Activated CD4-positive, alpha-beta T cell treated with anti-CD3 and anti-CD28 coated beads for 4 hours (primary cell): ENCODE results near the gene EIF3I.
A peak's percentile ranks its signal among the peaks of the same experiment; 100 is the strongest.
"Not testable (repeated sequence)": the region's sequence is repeated elsewhere in the genome, so short reads cannot be mapped to it uniquely, and the experiment has no call there.

Experiments used
- DNase-seq, 2 donors: peaks; one replicate each; pipeline ENCODE4 v3.0.0-alpha.2; 2020

The EIF3I gene

DNA sequence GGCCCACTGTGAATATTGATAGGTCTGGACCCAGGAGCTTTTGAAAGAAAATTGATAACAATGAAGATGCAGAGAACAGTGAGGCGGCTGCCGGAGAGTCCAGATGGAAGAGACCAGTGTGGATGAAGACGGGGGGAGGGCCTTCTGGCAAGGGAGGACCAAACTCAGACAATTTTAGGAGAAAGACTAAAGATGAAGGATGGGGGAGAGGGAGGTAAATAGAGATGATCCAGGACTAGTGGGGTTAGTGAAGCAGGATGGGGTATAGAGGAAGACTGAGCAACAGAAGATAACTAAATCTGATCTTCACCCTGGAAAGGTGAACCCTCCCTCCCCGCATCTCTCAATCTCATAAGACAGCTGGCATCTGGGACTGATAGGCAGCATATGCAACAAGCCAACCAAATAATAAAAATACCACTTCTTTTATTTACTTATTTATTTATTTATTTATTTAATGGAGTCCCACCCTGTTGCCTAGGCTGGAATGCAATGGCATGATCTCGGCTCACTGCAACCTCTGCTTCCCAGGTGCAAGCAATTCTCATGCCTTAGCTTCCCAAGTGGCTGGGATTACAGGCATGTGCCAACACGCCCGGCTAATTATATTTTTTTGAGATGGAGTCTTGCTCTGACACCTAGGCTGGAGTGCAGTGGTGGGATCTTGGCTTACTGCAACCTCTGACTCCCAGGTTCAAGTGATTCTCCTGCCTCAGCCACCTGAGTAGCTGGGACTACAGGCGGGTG is 10.5 kb downstream of the EIF3I start:
- DNase-seq, result no peak

DNA sequence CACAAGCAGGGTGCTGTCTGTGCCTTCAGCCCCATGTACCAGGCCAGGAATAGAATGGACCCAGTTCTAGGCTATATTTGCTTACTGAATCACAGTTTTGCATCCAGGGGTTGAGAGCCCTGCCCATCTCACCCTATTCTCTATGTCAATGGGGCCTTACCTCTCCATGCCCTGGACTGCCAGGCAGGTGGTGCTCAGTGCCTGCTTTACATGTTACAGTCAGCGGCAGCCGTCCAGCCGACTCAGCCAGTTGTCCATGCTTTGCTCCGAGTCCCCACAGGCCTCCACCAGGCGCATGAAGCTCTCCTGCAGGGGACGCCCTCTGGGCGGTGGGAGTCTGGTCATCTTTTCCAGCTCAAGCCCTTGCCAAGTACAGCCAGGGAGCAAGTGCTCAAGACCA is 12.6 kb downstream of the EIF3I start:
- no peak for DNase-seq

DNA sequence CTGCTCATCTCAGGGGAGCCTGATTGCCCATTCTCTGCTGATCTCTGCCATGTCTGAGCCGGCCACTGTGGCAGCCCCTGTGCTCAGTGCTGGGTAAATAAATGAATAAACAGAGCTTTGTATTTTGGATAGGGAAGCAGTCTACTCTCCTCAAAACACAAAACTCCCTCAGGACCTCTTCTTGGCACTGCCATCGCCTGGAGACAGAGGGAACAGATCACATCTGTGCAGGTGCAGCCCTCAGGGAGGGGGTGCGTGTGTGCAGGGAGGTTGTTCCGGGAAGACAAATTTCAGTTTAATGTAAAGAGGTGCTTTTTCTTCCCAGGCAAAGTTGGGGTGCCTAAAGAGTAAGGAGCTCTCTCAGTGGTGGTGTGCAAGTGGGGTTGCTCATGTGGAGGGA is 17.1 kb downstream of the EIF3I start:
- DNase-seq, result no peak

DNA sequence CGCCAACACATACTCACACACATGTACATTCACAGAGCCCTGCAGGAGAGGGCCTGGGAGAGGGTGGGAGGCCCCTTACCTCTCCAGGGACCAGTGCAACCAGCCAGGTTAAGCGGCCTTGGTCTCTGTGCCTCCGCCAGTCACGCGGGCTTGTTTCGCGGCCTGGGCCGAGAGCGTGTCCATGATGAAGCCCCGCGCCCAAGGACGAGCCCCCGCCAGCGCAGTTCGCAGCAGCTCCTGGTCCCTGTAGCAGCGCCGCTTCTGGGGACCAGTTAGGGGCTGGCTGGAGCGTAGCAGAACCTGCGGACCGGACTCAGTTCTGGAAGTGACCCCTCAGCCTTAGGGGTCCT is 17.6 kb downstream of the EIF3I start:
- no peak for DNase-seq

DNA sequence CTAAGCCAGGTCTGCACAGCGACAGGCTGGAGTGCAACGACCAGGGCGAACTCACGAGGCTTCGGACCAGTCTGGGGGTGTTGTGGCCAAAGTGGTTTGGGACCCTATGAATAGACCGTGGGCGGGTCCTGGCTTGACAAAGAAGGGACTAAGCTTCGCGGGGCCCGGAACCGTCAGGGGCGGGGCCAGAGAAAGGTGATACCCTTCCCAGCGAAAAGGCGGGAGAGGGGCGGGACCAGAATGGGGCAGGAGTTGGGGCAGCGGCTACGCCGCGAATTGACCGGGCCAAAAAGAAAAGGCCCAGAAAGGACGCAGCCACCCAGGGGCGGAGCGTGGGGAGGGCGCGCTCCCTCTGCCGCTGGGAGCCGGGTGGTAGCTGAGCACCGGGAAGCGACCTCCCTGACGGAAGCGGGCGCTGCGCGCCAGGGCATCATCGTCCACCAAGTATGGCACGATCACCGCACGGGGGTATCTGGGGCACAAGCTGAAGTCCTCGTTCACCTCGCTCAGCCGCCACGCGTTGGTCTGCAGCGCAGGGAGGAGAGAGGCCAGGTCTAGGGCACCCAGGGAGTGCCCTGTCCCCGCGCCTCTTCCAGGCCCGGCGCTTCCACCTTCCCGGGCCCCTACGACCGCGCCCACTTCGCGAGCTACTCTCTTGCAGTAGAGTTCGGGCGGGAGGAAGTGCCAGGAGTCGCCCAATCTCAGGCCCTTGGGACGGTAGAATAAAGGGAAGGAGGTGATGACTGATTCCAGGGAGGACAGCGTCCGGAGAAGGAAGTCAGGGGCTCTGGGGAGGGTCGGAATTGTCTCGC is 18.1 kb downstream of the EIF3I start:
- peak; percentile 54 to 55 for DNase-seq

DNA sequence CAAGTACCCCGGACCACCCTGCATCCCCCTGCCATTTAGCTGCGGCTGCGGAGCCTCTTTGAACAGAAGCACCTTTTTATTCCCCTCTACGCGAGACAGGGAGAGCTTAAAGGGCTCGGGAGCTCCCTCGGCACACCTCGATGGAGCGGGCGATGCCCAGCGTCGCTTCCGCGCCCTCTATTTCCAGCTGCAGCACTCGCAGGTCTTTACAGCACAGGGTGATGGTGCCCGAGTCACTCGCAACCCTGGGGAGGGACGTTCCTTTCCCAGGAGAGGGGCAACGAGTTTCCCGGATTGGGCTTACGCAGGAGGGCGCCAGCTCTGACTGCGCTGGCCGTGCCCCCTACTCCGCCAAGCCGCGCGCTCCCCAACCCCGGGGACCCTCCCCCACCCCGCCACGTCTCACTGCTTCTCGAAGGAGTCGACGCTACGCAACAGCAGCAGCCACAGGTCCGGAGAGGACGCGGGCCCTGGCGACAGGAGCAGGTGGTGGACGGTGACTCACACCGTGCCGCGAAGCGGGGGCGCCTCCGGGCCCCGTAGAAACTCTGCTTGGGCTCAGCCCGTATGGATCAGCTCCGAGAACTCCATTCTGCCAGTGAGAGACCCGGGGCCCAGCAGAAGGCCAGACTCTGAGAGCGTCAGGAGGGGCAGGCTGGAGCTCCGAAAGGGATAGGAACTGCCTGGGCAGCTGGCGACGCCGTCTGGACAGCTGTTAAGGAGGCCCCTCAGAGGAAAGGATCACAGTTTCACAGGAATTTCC is 19.0 kb downstream of the EIF3I start:
- DNase-seq, result peak in 1 of 2 donors; percentile 31

DNA sequence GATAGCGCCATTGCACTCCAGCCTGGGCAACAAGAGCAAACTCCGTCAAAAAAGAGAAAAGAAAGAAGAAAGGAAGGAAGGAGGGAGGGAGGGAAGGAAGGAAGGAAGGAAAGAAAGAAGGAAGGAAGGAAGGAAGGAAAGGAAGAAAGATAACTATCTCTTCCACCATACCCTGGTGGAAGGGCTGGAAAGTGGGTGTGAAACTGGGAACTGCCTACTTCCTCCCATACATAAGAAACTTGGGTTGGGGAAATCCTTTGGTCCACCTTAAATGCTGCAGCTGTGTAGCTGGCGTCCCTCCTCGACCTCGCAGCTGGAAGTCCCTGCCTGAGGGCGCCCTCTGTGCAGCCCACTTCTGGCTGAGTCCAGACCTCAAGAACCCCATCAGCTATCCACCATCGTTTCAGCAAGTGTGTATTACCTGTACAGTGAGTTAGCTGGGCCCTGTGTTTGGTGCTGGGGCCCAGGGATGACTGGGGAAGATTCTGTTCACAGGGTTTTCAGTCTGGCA is 20.2 kb downstream of the EIF3I start:
- DNase-seq, result no peak

- no peak for DNase-seq
These were observed 24.7 kb downstream of the EIF3I start, which contains the start of gene FAM167B for GRCh38 chr1:32246888-32247273. Gene FAM167B (plus strand): TSS chr1:32247222. CDS start chr1:32247422, 200 bp downstream.

- DNase-seq, result no peak
These were observed 25.2 kb downstream of the EIF3I start for GRCh38 chr1:32247452-32247851.

DNA sequence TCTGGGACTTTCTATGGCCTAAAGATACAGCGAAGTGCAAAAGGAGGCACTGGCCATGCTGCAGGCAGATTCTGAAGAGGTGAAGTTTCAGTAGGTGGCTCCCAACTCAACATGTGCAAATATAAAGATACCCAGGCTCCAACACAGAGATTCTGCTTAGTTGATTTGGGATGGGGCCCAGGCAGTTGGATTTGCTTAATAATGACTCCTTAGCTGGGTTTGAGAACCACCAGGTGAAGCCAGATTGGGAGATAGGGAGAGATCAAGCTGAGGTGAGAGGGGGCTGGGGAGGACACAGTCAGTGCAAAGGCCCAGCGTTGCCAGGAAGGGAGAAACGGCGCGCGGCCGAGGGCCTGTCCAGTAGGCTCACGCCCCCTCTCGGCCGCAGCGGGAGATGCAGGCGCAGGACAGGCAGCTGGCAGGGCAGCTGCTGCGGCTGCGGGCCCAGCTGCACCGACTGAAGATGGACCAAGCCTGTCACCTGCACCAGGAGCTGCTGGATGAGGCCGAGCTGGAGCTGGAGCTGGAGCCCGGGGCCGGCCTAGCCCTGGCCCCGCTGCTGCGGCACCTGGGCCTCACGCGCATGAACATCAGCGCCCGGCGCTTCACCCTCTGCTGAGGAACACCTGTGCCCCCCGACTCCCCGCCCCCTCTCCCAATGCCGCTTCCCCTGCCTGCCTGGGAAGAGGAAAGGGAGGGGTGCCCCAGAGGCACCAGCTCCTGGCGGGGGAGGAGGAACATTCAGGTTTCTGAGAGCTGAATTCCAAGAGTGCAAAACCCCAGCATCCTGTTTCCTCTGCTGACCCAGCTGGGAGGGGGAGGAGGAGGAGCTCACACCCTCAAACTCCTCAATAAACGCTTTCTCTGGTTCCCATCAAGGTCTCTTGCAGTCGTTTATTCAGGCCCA is 26.0 kb downstream of the EIF3I start:
- peak; percentile 66 to 74 for DNase-seq

GRCh38 chr1:32249831-32250525 is 27.8 kb downstream of the EIF3I start:
- DNase-seq, result peak; percentile 79 to 81

DNA sequence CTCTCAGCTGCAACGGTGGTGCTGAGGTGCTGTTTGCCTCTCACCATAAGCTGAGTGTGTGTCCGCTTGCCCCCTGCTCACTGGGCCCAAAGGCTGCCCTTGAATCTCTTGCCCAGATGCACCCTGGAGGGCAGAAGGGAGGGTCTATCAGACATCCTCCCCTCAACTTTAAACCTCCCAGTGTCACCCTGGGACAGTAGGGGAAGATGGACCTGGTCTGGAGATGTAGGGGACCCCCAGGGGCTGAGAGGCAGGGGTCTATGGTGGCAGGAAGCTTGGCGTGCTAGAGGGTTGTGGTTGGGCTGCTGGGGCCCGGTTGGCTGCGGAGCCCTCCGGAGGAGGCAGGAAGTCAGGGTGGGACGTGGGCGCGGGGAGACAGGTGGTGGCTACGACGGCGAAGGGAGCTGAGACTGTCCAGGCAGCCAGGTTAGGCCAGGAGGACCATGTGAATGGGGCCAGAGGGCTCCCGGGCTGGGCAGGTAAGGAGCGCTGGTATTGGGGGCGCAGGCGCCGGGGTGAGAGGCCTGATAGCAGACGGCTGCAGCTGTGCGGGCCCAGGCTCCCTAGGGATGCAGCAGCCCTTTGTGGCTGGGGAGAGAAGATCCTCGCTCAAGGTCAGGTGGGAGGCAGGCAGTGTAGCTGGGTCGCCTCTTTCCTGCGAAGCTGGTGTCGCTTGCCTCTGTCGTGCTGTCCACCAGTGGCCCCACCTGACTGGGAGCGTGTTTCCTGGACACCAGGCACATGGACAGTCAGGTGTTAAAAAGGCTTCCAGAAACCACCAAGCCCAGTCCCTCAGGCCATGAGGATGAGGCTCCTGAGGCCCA is 28.9 kb downstream of the EIF3I start, which contains the start of gene LCK:
Gene LCK (plus strand): TSS at position 373 of the 824 bp plus-strand sequence. CDS start 23,065 bp downstream, outside the sequence.
- DNase-seq, result peak; percentile 57 to 67

DNA sequence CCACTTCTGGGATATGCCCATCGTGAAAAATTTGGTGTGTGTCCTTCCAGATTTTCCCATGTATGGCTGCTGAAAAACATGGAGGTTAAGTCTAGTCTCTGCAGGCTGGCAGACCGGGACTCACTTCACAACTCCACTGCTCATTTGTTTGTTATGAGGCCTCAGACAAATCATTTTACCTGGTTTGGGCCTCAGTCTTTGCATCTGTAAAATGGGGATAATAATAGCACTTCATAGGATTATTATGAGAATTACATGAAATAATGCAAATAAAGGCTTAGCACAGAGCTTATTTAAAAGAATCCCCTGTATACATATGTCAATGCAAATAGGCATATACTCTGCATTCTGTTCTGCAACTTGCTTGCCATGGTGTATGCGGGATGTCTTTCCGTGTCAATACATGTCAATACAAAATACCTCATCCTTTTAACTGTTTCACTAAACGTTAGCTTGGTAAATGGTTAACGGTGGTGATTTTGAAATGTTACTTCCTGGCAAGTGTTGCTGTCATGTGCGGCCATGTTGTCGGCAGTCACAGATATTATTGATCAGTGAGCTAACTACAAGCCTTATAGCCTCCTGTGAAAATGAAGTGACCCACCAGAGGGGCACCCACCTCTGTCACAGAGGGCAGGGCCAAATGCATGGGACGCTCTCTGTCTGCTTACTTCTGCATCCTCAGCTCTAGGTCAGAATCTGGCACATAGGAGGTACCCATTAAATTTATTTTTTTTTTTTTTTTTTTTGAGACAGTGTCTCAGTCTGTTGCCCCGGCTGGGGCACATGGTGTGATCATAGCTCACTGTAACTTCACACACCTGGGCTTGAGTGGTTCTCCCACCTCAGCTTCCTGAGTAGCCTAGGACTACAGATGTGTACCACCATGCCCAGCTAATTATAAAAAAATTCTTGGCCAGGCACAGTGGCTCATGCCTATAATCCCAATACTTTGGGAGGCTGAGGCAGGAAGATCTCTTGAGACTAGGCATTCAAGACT is 33.2 kb downstream of the EIF3I start:
- no peak for DNase-seq

- no peak for DNase-seq
These were observed 34.4 kb downstream of the EIF3I start for GRCh38 chr1:32256473-32257226.

DNA sequence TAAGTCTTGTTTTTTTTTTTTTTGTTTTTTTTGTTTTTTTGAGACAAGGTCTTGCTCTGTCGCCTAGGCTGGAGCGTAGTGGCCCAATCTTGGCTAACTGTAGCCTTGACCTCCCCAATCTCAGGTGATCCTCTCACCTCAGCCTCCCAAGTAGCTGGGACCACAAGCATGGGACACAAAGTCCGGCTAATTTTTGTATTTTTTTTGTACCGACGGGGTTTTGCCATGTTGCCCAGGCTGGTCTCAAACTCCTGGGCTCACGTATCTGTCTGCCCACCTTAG is 35.0 kb downstream of the EIF3I start:
- no peak for DNase-seq

GRCh38 chr1:32263236-32263593 is 41.0 kb downstream of the EIF3I start:
- not testable (repeated sequence) for DNase-seq

GRCh38 chr1:32263744-32264143 is 41.5 kb downstream of the EIF3I start:
- DNase-seq, result no peak

- DNase-seq, result no peak
These were observed 43.6 kb downstream of the EIF3I start for GRCh38 chr1:32265846-32266245.
